Loucy (cell line): ENCODE measurements around the gene RIMKLA.

Experiments used
- H2AFZ ChIP-seq: fragments of 200-600 bp; sonication (generic); 2 replicates; pipeline ENCODE4 v1.6.0; 2016; ENCODE audit warnings: antibody characterized with exemption, mild to moderate bottlenecking, low read length, moderate library complexity
- H3F3A ChIP-seq: fragments of 200-600 bp; 2 replicates; pipeline ENCODE4 v1.6.0; 2016; ENCODE audit warnings: antibody characterized with exemption, low read depth, mild to moderate bottlenecking
- H3K27me3 ChIP-seq: fragments of 200-600 bp; sonication (generic); 2 replicates; pipeline ENCODE4 v1.6.1; 2014; ENCODE audit warnings: low read length, mild to moderate bottlenecking; ENCODE audit not compliant: insufficient read depth, poor library complexity, severe bottlenecking
- H3K36me3 ChIP-seq: fragments of 200-600 bp; sonication (generic); 2 replicates; pipeline ENCODE4 v1.6.1; 2016; ENCODE audit warnings: low read length; ENCODE audit not compliant: insufficient read depth
- H3K4me1 ChIP-seq: fragments of 200-600 bp; sonication (generic); 2 replicates; pipeline ENCODE4 v1.5.1; 2014; ENCODE audit warnings: low read length, mild to moderate bottlenecking; ENCODE audit not compliant: insufficient read depth, poor library complexity, severe bottlenecking
- H3K4me2 ChIP-seq: fragments of 200-600 bp; sonication (generic); 2 replicates; pipeline ENCODE4 v1.6.0; 2014; ENCODE audit warnings: antibody characterized with exemption, low read length, low read depth, mild to moderate bottlenecking; ENCODE audit not compliant: poor library complexity, severe bottlenecking
- H3K4me3 ChIP-seq: fragments of 200-600 bp; sonication (generic); 2 replicates; pipeline ENCODE4 v1.5.1; 2014; ENCODE audit warnings: low read length, mild to moderate bottlenecking, mixed read lengths; ENCODE audit not compliant: poor library complexity, severe bottlenecking
- H3K79me2 ChIP-seq: fragments of 200-600 bp; sonication (generic); 2 replicates; pipeline ENCODE4 v1.6.1; 2014; ENCODE audit warnings: low read length; ENCODE audit not compliant: insufficient read depth
- H3K9ac ChIP-seq: fragments of 200-600 bp; sonication (generic); 2 replicates; pipeline ENCODE4 v1.6.0; 2014; ENCODE audit warnings: mild to moderate bottlenecking, low read depth, low read length, moderate library complexity; ENCODE audit not compliant: poor library complexity, severe bottlenecking
- H3K9me2 ChIP-seq: fragments of 200-600 bp; sonication (generic); replicated peaks from 2 replicates; pipeline ENCODE4 v1.6.1; 2016; ENCODE audit warnings: low read depth, low read length, mixed read lengths
- H3K9me3 ChIP-seq: fragments of 200-600 bp; sonication (generic); 2 replicates; pipeline ENCODE4 v1.6.1; 2014; ENCODE audit warnings: mild to moderate bottlenecking, antibody characterized with exemption, low read length, low read depth; ENCODE audit not compliant: insufficient read depth
- H4K20me1 ChIP-seq: fragments of 200-600 bp; sonication (generic); 2 replicates; pipeline ENCODE4 v1.6.0; 2014; ENCODE audit warnings: antibody characterized with exemption, low read length, mild to moderate bottlenecking; ENCODE audit not compliant: insufficient read depth, poor library complexity, severe bottlenecking
- CTCF ChIP-seq: fragments of 200-600 bp; sonication (generic); conservative IDR thresholded peaks from 2 replicates; pipeline ENCODE4 v1.5.1; 2014; ENCODE audit warnings: mild to moderate bottlenecking, antibody characterized with exemption, low read length
- EZH2phosphoT487 ChIP-seq: fragments of 200-600 bp; IDR thresholded peaks from 2 replicates; pipeline ENCODE4 v1.6.1; 2018; ENCODE audit warnings: antibody characterized with exemption, mild to moderate bottlenecking, moderate library complexity, borderline replicate concordance

RIMKLA gene

GRCh38 chr1:42372796-42373195 is 7.8 kb upstream of the RIMKLA start:
- no peak overlapping the region for H2AFZ ChIP-seq
- no peak overlapping the region for H3K4me2 ChIP-seq
- TF ChIP-seq EZH2phosphoT487 (no peak), CTCF (no peak)

GRCh38 chr1:42379794-42380585 is 602 bp upstream of the RIMKLA start:
- Histone ChIP-seq H4K20me1 (no peaks in the 10 kb centered on the region), H3K79me2 (no peaks in the 10 kb centered on the region), H3K4me2 (peak overlapping the region; percentile 73), H3K4me1 (no peaks in the 10 kb centered on the region), H3K27me3 (peaks cover 14% of the 10 kb centered on the region), H2AFZ (no peak overlapping the region; the same call in 1 of the 2 replicates), H3K36me3 (no peaks in the 10 kb centered on the region), H3K4me3 (peak overlapping the region; percentile 67), H3F3A (no peaks in the 10 kb centered on the region), H3K9me2 (no peaks in the 10 kb centered on the region), H3K9me3 (no peaks in the 10 kb centered on the region), H3K9ac (no peak overlapping the region)
- TF ChIP-seq CTCF (no peak), EZH2phosphoT487 (no peak)

More at GRCh38 chr1:42372796-42373195, 7.8 kb upstream of the RIMKLA start:
- no peaks in the 10 kb centered on the region for H3F3A ChIP-seq
- H3K9ac ChIP-seq: no peak overlapping the region
- H4K20me1 ChIP-seq: no peaks in the 10 kb centered on the region
- no peaks in the 10 kb centered on the region for H3K36me3 ChIP-seq
- no peaks in the 10 kb centered on the region for H3K9me3 ChIP-seq
- no peaks in the 10 kb centered on the region for H3K4me1 ChIP-seq
- H3K9me2 ChIP-seq: no peaks in the 10 kb centered on the region
- no peaks in the 10 kb centered on the region for H3K27me3 ChIP-seq
- H3K4me3 ChIP-seq: no peak overlapping the region
- no peaks in the 10 kb centered on the region for H3K79me2 ChIP-seq

- no peaks in the 10 kb centered on the region for H3K79me2 ChIP-seq
- no peaks in the 10 kb centered on the region for H3K36me3 ChIP-seq
- no peak overlapping the region for H3K9ac ChIP-seq
- H3K27me3 ChIP-seq: peaks cover 14% of the 10 kb centered on the region
- H3K4me1 ChIP-seq: no peaks in the 10 kb centered on the region
- no peaks in the 10 kb centered on the region for H4K20me1 ChIP-seq
- no peaks in the 10 kb centered on the region for H3K9me3 ChIP-seq
- H3K9me2 ChIP-seq: no peaks in the 10 kb centered on the region
- H3K4me2 ChIP-seq: peak overlapping the region; percentile 73
- peak overlapping the region; percentile 68; the same call in 1 of the 2 replicates for H2AFZ ChIP-seq
- no peaks in the 10 kb centered on the region for H3F3A ChIP-seq
- peak overlapping the region; percentile 67 for H3K4me3 ChIP-seq
- no peak for TF ChIP-seq EZH2phosphoT487
- TF ChIP-seq CTCF: no peak
Observed at GRCh38 chr1:42381280-42381673, 685 bp downstream of the RIMKLA start.
